GM23338 (cell line): Measurements from ENCODE around the gene TOGARAM1.

ENCODE experiments used
- CREB1 ChIP-seq: fragments of 250-450 bp; sonication (Bioruptor Pico); IDR thresholded peaks from 2 replicates; pipeline ENCODE4 v1.5.0; 2020; ENCODE audit warnings: low read depth, mild to moderate bottlenecking, moderate library complexity
- CTCF ChIP-seq, 2 experiments: fragments of 200-600 bp in 1 of 2; sonication (generic) in 1 of 2; conservative IDR thresholded peaks; 2 replicates each; pipeline versions ENCODE4 v1.5.1 to v1.6.1; 2016 to 2017; ENCODE audit warnings: antibody characterized with exemption in 2 of 2, low read depth in 2 of 2, mild to moderate bottlenecking in 2 of 2, moderate library complexity in 1 of 2
- EZH2 ChIP-seq: fragments of 200-600 bp; sonication (generic); IDR thresholded peaks from one replicate; pipeline ENCODE4 v1.8.0; 2017; ENCODE audit warnings: antibody characterized with exemption, mild to moderate bottlenecking, low read depth; ENCODE audit not compliant: unreplicated experiment
- EZH2phosphoT487 ChIP-seq: fragments of 200-600 bp; sonication (generic); IDR thresholded peaks from one replicate; pipeline ENCODE4 v1.8.1; 2018; ENCODE audit warnings: antibody characterized with exemption; ENCODE audit not compliant: unreplicated experiment
- JUNB ChIP-seq: IDR thresholded peaks from one replicate; pipeline ENCODE4 v1.6.1; 2016; ENCODE audit warnings: antibody characterized with exemption; ENCODE audit not compliant: unreplicated experiment
- NANOG ChIP-seq: IDR thresholded peaks from 2 replicates; pipeline ENCODE4 v1.6.1; 2016; ENCODE audit warnings: antibody characterized with exemption, borderline replicate concordance
- POLR2AphosphoS5 ChIP-seq: IDR thresholded peaks from 2 replicates; pipeline ENCODE4 v1.6.1; 2016; ENCODE audit warnings: antibody characterized with exemption, low read depth
- STAT1 ChIP-seq: IDR thresholded peaks from one replicate; pipeline ENCODE4 v1.6.1; 2016; ENCODE audit warnings: antibody characterized with exemption; ENCODE audit not compliant: unreplicated experiment
- ZNF114 ChIP-seq: fragments of 250-450 bp; sonication (Bioruptor Pico); IDR thresholded peaks from 2 replicates; pipeline ENCODE4 v1.5.0; 2020; ENCODE audit warnings: mild to moderate bottlenecking, moderate library complexity
- ZNF331 ChIP-seq: fragments of 250-450 bp; sonication (Bioruptor Pico); IDR thresholded peaks from 2 replicates; pipeline ENCODE4 v1.5.0; 2020; ENCODE audit warnings: low read depth, mild to moderate bottlenecking, moderate library complexity
- ZNF462 ChIP-seq: fragments of 250-450 bp; sonication (Bioruptor Pico); IDR thresholded peaks from 2 replicates; pipeline ENCODE4 v1.5.0; 2020; ENCODE audit warnings: mild to moderate bottlenecking, moderate library complexity
- TF ChIP-seq, protein P1 (sequence below): IDR thresholded peaks from 2 replicates; pipeline ENCODE4 v1.6.1; 2016; ENCODE audit warnings: antibody characterized with exemption
- TF ChIP-seq, protein P2 (sequence below): IDR thresholded peaks from one replicate; pipeline ENCODE4 v1.6.1; 2018; ENCODE audit warnings: antibody characterized with exemption; ENCODE audit not compliant: unreplicated experiment

GRCh38 chr14:45112896-45113781 is 151.1 kb downstream of the TOGARAM1 start:
- TF ChIP-seq CTCF (conservative IDR thresholded peaks at IDR 0.05; ENCODE audit: low read depth in 2 of 2): no peak
- no peak for TF ChIP-seq CREB1
- no peak for TF ChIP-seq EZH2
- TF ChIP-seq POLR2AphosphoS5: no peak
- TF ChIP-seq, protein P1, sequence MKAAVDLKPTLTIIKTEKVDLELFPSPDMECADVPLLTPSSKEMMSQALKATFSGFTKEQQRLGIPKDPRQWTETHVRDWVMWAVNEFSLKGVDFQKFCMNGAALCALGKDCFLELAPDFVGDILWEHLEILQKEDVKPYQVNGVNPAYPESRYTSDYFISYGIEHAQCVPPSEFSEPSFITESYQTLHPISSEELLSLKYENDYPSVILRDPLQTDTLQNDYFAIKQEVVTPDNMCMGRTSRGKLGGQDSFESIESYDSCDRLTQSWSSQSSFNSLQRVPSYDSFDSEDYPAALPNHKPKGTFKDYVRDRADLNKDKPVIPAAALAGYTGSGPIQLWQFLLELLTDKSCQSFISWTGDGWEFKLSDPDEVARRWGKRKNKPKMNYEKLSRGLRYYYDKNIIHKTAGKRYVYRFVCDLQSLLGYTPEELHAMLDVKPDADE: no peak
- TF ChIP-seq, protein P2, sequence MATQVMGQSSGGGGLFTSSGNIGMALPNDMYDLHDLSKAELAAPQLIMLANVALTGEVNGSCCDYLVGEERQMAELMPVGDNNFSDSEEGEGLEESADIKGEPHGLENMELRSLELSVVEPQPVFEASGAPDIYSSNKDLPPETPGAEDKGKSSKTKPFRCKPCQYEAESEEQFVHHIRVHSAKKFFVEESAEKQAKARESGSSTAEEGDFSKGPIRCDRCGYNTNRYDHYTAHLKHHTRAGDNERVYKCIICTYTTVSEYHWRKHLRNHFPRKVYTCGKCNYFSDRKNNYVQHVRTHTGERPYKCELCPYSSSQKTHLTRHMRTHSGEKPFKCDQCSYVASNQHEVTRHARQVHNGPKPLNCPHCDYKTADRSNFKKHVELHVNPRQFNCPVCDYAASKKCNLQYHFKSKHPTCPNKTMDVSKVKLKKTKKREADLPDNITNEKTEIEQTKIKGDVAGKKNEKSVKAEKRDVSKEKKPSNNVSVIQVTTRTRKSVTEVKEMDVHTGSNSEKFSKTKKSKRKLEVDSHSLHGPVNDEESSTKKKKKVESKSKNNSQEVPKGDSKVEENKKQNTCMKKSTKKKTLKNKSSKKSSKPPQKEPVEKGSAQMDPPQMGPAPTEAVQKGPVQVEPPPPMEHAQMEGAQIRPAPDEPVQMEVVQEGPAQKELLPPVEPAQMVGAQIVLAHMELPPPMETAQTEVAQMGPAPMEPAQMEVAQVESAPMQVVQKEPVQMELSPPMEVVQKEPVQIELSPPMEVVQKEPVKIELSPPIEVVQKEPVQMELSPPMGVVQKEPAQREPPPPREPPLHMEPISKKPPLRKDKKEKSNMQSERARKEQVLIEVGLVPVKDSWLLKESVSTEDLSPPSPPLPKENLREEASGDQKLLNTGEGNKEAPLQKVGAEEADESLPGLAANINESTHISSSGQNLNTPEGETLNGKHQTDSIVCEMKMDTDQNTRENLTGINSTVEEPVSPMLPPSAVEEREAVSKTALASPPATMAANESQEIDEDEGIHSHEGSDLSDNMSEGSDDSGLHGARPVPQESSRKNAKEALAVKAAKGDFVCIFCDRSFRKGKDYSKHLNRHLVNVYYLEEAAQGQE: no peak
- TF ChIP-seq EZH2phosphoT487: no peak
- no peak for TF ChIP-seq NANOG
- no peak for TF ChIP-seq ZNF114
- no peak for TF ChIP-seq JUNB
- no peak for TF ChIP-seq ZNF331 (CRISPR knock-in tag)
- TF ChIP-seq STAT1: no peak
- TF ChIP-seq ZNF462 (CRISPR knock-in tag): no peak
